Colonic mucosa (tissue), 4 donors: ENCODE measurements around the gene CD69. TPM values are rescaled to one million over a fixed set of nuclear protein-coding genes. Genes with fewer than 3 reads are reported as not detected.

Experiments
- DNase-seq: peaks from one replicate; pipeline ENCODE4 v3.0.0-alpha.2; 2020
- H3K27ac ChIP-seq: fragments of 200-600 bp; one replicate; pipeline ENCODE4 v1.8.0; 2021
- H3K27me3 ChIP-seq: fragments of 200-600 bp; one replicate; pipeline ENCODE4 v1.8.0; 2021
- H3K36me3 ChIP-seq: fragments of 200-600 bp; one replicate; pipeline ENCODE4 v1.8.0; 2021
- H3K4me1 ChIP-seq: fragments of 200-600 bp; one replicate; pipeline ENCODE4 v1.8.0; 2021; ENCODE audit warnings: mild to moderate bottlenecking
- H3K4me3 ChIP-seq: fragments of 200-600 bp; one replicate; pipeline ENCODE4 v1.8.0; 2021
- H3K9ac ChIP-seq, 2 donors: one replicate each; pipeline ENCODE4 v1.7.0; 2013; ENCODE audit warnings: control low read depth in 2 of 2, low read depth in 2 of 2, low read length in 2 of 2
- H3K9me3 ChIP-seq: fragments of 200-600 bp; one replicate; pipeline ENCODE4 v1.8.0; 2021
- intact Hi-C: fragments of 100-400 bp; cut with DNase I; formaldehyde crosslinking; loops from one replicate; pipeline ENCODE4 v1.14.1; 2022
- total RNA-seq, 2 donors: library from RNA; stranded (reverse); fragmentation: NEBNext Ultra II Directional in 1 of 2; extraction: Animal tissue kit (Norgen Biotek cat#: 25700) in 1 of 2; gene quantifications; one replicate each; pipeline ENCODE4 v1.2.1, GENCODE V29; 2021
- TF ChIP-seq, protein P1 (sequence below): fragments of 200-600 bp; IDR thresholded peaks from one replicate; pipeline ENCODE4 v1.8.0; 2022; ENCODE audit warnings: antibody characterized with exemption, mild to moderate bottlenecking
- donor health status: healthy.
- donor health status: DM: no; HTN: no; CAD: no.
- donor health status: DM: no; HTN: no; CAD: no.

The CD69 gene
- total RNA-seq, 2 donors from 2014 or later: 1.4 to 3.2 TPM

DNA sequence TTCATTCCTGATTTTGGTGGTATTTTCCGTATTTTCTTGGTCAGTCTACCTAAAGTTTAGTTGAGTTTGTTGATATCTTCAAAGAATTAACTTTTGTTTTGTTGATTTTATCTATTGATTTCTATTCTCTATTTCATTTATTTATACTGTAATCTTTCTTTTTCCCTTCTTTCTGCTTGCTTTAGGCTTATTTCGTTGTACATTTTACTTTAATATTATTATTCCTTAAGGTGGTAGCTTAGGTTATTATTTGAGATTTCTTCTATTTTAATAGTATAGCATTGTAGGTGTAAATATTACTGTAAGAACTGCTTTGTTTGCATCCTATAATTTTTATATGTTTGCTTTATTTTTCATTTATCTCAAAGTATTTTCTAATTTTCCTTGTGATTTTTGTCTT lies 45.2 kb upstream of the CD69 start:
- H3K27me3 ChIP-seq: no peaks in the 10 kb centered on the region
- no peaks in the 10 kb centered on the region for H3K9me3 ChIP-seq
- no peak for DNase-seq
- no peaks in the 10 kb centered on the region for H3K36me3 ChIP-seq
- no peak overlapping the region for H3K9ac ChIP-seq
- H3K4me3 ChIP-seq: no peak overlapping the region
- TF ChIP-seq, protein P1, sequence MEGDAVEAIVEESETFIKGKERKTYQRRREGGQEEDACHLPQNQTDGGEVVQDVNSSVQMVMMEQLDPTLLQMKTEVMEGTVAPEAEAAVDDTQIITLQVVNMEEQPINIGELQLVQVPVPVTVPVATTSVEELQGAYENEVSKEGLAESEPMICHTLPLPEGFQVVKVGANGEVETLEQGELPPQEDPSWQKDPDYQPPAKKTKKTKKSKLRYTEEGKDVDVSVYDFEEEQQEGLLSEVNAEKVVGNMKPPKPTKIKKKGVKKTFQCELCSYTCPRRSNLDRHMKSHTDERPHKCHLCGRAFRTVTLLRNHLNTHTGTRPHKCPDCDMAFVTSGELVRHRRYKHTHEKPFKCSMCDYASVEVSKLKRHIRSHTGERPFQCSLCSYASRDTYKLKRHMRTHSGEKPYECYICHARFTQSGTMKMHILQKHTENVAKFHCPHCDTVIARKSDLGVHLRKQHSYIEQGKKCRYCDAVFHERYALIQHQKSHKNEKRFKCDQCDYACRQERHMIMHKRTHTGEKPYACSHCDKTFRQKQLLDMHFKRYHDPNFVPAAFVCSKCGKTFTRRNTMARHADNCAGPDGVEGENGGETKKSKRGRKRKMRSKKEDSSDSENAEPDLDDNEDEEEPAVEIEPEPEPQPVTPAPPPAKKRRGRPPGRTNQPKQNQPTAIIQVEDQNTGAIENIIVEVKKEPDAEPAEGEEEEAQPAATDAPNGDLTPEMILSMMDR: no peak
- H3K4me1 ChIP-seq: no peaks in the 10 kb centered on the region
- intact Hi-C loops: no loop called here
- H3K27ac ChIP-seq: no peak overlapping the region

DNA sequence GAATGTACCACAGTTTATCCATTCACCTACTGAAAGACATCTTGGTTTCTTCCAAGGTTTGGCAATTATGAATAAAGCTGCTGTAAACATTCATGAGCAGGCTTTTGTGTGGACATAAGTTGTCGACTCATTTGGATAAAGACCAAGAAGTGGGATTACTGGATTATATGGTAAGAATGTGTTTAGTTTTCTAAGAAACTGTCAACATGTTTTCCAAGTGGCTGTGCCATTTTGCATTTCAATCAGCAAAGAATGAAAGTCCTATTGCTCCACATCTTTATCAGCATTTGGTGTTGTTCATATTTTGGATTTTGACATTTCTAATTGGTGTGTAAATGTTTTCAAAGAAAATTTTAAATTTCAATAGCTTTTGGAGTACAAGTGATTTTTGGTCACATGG lies 39.3 kb upstream of the CD69 start:
- no peaks in the 10 kb centered on the region for H3K9me3 ChIP-seq
- TF ChIP-seq, protein P1: no peak
- intact Hi-C loops: loop anchor here (10.0 kb wide), 1 partner anchor 55 kb away; no protein-coding TSS in a partner anchor
- H3K4me1 ChIP-seq: no peaks in the 10 kb centered on the region
- no peaks in the 10 kb centered on the region for H3K27me3 ChIP-seq
- no peak overlapping the region for H3K9ac ChIP-seq
- H3K27ac ChIP-seq: no peak overlapping the region
- no peak for DNase-seq
- no peaks in the 10 kb centered on the region for H3K36me3 ChIP-seq
- H3K4me3 ChIP-seq: no peak overlapping the region

DNA sequence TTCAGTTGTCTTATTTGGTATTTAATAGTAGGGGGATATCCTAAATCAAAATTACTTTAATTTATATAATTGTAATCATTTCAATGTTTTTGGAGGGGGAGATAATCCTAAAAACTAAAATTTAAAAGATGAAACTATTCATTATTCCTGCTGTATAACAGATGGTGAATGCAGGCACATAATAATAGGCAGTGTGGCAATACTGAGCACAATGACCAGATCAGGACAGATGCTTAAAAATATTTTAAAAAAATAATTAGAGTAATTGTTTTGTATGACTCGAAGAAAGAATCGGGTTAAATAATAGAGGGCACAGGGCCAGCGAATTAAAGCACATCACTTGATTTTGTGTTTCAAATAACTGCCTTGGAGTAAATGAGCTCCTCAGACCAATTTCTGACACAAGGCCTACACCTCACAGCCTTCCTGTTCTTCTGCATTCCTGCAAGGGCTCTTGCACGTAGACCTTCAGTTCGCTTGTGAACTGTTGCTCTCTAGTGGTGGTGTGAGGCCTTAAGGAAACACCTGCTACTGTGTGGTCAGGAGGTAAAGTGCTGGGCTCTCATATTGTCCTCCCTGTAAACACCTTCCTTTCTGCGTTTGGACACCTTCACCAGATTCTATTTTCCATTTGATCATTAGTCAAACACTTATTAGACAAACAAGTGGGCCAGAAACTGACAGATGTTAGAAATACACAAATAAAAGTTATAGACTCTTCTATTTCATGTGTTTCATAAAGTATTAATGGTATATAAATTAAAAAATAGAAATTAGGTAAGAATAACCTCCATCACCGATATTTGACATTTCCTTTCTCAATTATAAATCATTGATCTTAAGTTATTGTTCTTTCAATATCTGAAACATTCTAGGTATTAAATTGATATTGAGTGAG lies 37.3 kb upstream of the CD69 start:
- intact Hi-C loops: loop anchor here (10.0 kb wide), 1 partner anchor 53 kb away; no protein-coding TSS in a partner anchor
- DNase-seq: peak; percentile 48
- no peak overlapping the region for H3K9ac ChIP-seq

DNA sequence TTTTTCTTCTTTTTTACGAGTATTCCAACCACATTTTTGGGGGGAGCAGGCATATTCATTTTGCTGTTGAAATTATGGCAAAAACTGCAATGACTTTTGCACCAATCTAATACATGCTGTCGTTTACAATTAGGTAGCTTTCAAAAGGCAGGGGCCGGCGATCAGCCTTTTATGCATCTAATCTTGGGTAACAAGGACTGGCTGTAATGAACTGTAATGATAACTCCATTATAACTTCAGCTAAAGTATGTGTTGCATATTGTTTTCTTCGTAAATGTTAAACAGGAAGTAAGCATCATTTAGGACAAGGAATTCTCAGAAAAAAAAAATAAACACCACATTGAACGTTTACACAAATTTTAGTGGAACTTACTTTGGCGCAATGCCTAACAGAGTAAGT lies 36.3 kb upstream of the CD69 start:
- intact Hi-C loops: loop anchor here (10.0 kb wide), 1 partner anchor 52 kb away; no protein-coding TSS in a partner anchor
- Histone ChIP-seq H3K4me3 (no peak overlapping the region), H3K4me1 (no peaks in the 10 kb centered on the region), H3K27me3 (no peaks in the 10 kb centered on the region), H3K27ac (no peak overlapping the region), H3K36me3 (no peaks in the 10 kb centered on the region), H3K9me3 (no peaks in the 10 kb centered on the region), H3K9ac (no peak overlapping the region)
- TF ChIP-seq, protein P1: no peak
- DNase-seq: no peak

More for the DNA sequence above, 37.3 kb upstream of the CD69 start:
- H3K27me3 ChIP-seq: no peaks in the 10 kb centered on the region
- TF ChIP-seq, protein P1: peak; percentile 22
- H3K4me3 ChIP-seq: no peak overlapping the region
- H3K4me1 ChIP-seq: no peaks in the 10 kb centered on the region
- H3K27ac ChIP-seq: no peak overlapping the region
- H3K9me3 ChIP-seq: no peaks in the 10 kb centered on the region
- no peaks in the 10 kb centered on the region for H3K36me3 ChIP-seq

DNA sequence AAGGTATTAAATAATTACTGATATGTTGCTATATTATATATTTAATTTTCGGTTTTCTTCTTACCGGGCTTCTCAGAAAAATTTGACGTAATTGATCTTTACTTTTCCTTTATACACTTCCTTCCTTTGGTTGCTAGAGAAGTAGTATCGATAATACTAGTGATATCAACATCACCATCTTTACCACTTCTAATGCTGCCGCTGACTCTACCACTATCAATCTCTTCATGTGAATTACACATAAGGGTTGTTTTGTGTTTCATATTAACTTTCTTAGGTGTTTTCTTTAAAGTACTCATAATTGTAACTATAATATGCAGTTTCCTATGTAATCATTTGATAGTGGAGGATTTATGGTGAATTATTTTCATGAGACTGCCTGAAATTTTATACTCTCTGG lies 35.6 kb upstream of the CD69 start:
- intact Hi-C loops: loop anchor here (10.0 kb wide), 1 partner anchor 52 kb away; no protein-coding TSS in a partner anchor
- no peaks in the 10 kb centered on the region for H3K36me3 ChIP-seq
- H3K27me3 ChIP-seq: no peaks in the 10 kb centered on the region
- no peaks in the 10 kb centered on the region for H3K9me3 ChIP-seq
- no peak overlapping the region for H3K27ac ChIP-seq
- H3K9ac ChIP-seq: no peak overlapping the region
- TF ChIP-seq, protein P1: no peak
- no peaks in the 10 kb centered on the region for H3K4me1 ChIP-seq
- DNase-seq: no peak
- H3K4me3 ChIP-seq: no peak overlapping the region
